AG08396 (cell line): ENCODE data around the gene PGLYRP1.

Experiments
- DNase-seq: peaks from one replicate; pipeline ENCODE4 v3.0.0; 2012; ENCODE audit warnings: low spot score, mixed read lengths

Gene PGLYRP1

GRCh38 chr19:46022431-46023310 is at the start of gene PGLYRP1:
PGLYRP1 (minus strand) TSS chr19:46023053; CDS start chr19:46023021, 32 bp downstream.
- DNase-seq, result no peak

GRCh38 chr19:46069806-46070341 is 47.0 kb upstream of the PGLYRP1 start:
- no peak for DNase-seq

- peak; percentile 50 for DNase-seq
These were observed 45.7 kb upstream of the PGLYRP1 start for GRCh38 chr19:46068345-46069258.

- no peak for DNase-seq
These were observed 44.8 kb upstream of the PGLYRP1 start for GRCh38 chr19:46067691-46068090.

- no peak for DNase-seq
These were observed 43.6 kb upstream of the PGLYRP1 start for GRCh38 chr19:46066471-46066870.

GRCh38 chr19:46065486-46066071 is 42.7 kb upstream of the PGLYRP1 start:
- DNase-seq, result no peak

GRCh38 chr19:46063201-46063600 is 40.3 kb upstream of the PGLYRP1 start:
- no peak for DNase-seq

- no peak for DNase-seq
These were observed 37.2 kb upstream of the PGLYRP1 start for GRCh38 chr19:46060012-46060411.

- no peak for DNase-seq
These were observed 35.9 kb upstream of the PGLYRP1 start for GRCh38 chr19:46058778-46059177.

GRCh38 chr19:46056536-46056935 is 33.7 kb upstream of the PGLYRP1 start:
- DNase-seq, result no peak

- DNase-seq, result no peak
These were observed 30.0 kb upstream of the PGLYRP1 start for GRCh38 chr19:46052896-46053295.

GRCh38 chr19:46049597-46049996 is 26.7 kb upstream of the PGLYRP1 start:
- DNase-seq, result no peak

GRCh38 chr19:46043519-46043918 is 20.7 kb upstream of the PGLYRP1 start:
- DNase-seq, result no peak

GRCh38 chr19:46042252-46042883 is 19.5 kb upstream of the PGLYRP1 start:
- DNase-seq, result no peak

- DNase-seq, result no peak
These were observed 18.2 kb upstream of the PGLYRP1 start, which contains the start of gene IGFL4 for GRCh38 chr19:46040952-46041500. IGFL4 (minus strand) TSS chr19:46041002; CDS start chr19:46040962, 40 bp downstream.

- no peak for DNase-seq
These were observed 17.3 kb upstream of the PGLYRP1 start for GRCh38 chr19:46040125-46040524.

GRCh38 chr19:46036744-46037128 is 13.9 kb upstream of the PGLYRP1 start:
- no peak for DNase-seq

GRCh38 chr19:46035986-46036743 is 13.3 kb upstream of the PGLYRP1 start:
- no peak for DNase-seq

GRCh38 chr19:46035546-46035945 is 12.7 kb upstream of the PGLYRP1 start:
- no peak for DNase-seq

GRCh38 chr19:46033401-46033800 is 10.5 kb upstream of the PGLYRP1 start:
- no peak for DNase-seq
